Skeletal muscle satellite cell (primary cell): ENCODE data around the gene ALOX15. TPM values are rescaled to one million over a fixed set of nuclear protein-coding genes. Genes with fewer than 3 reads are reported as not detected.

Experiments
- H3K27me3 ChIP-seq: 2 replicates; pipeline ENCODE4 v1.7.0; 2013; ENCODE audit warnings: low read length; ENCODE audit not compliant: control insufficient read depth, insufficient read depth
- H3K36me3 ChIP-seq: 2 replicates; pipeline ENCODE4 v1.7.0; 2013; ENCODE audit warnings: mild to moderate bottlenecking, control low read depth, low read length; ENCODE audit not compliant: insufficient read depth
- H3K4me1 ChIP-seq: 2 replicates; pipeline ENCODE4 v1.7.0; 2013; ENCODE audit warnings: low read length; ENCODE audit not compliant: control insufficient read depth, insufficient read depth
- H3K4me2 ChIP-seq: 2 replicates; pipeline ENCODE4 v1.7.0; 2013; ENCODE audit warnings: mild to moderate bottlenecking, low read length
- H3K4me3 ChIP-seq: 2 replicates; pipeline ENCODE4 v1.7.0; 2013; ENCODE audit warnings: low read length
- H3K9ac ChIP-seq: 2 replicates; pipeline ENCODE4 v1.7.0; 2013; ENCODE audit warnings: mild to moderate bottlenecking, low read depth, low read length, moderate library complexity
- H3K9me3 ChIP-seq: replicated peaks from 2 replicates; pipeline ENCODE4 v1.7.0; 2013; ENCODE audit warnings: mild to moderate bottlenecking, control low read depth, low read length
- small RNA-seq: library from RNA; depleted of rRNA; stranded (forward); fragments of <200 nt; gene quantifications from one replicate; pipeline ENCODE3, GENCODE V24; 2012

Gene ALOX15

GRCh38 chr17:4582691-4583090, 58.8 kb downstream of the ALOX15 start:
- Histone ChIP-seq H3K4me2 (no peak overlapping the region), H3K36me3 (no peaks in the 10 kb centered on the region), H3K9ac (no peak overlapping the region), H3K4me3 (no peak overlapping the region), H3K27me3 (peaks cover 82% of the 10 kb centered on the region), H3K4me1 (no peaks in the 10 kb centered on the region), H3K9me3 (no peaks in the 10 kb centered on the region)

GRCh38 chr17:4582101-4582501, 59.4 kb downstream of the ALOX15 start:
- Histone ChIP-seq H3K4me3 (no peak overlapping the region), H3K4me1 (no peaks in the 10 kb centered on the region), H3K9me3 (no peaks in the 10 kb centered on the region), H3K4me2 (no peak overlapping the region), H3K27me3 (peaks cover 81% of the 10 kb centered on the region), H3K9ac (no peak overlapping the region), H3K36me3 (no peaks in the 10 kb centered on the region)

Small RNAs within 50 kb of the gene (small RNA-seq; reads per million reads assigned to genes)
- not detected for gene RNU6-955P
